HG02885 (cell line): ENCODE results near the gene CACNB4.
A peak's percentile ranks its signal among the peaks of the same experiment; 100 is the strongest.

ENCODE experiments used
- ATAC-seq: cut with Tn5 transposase; IDR thresholded peaks from one replicate; pipeline ENCODE4 v1.9.1; 2021; ENCODE audit warnings: mild to moderate bottlenecking; ENCODE audit not compliant: unreplicated experiment, poor library complexity

Gene CACNB4

DNA sequence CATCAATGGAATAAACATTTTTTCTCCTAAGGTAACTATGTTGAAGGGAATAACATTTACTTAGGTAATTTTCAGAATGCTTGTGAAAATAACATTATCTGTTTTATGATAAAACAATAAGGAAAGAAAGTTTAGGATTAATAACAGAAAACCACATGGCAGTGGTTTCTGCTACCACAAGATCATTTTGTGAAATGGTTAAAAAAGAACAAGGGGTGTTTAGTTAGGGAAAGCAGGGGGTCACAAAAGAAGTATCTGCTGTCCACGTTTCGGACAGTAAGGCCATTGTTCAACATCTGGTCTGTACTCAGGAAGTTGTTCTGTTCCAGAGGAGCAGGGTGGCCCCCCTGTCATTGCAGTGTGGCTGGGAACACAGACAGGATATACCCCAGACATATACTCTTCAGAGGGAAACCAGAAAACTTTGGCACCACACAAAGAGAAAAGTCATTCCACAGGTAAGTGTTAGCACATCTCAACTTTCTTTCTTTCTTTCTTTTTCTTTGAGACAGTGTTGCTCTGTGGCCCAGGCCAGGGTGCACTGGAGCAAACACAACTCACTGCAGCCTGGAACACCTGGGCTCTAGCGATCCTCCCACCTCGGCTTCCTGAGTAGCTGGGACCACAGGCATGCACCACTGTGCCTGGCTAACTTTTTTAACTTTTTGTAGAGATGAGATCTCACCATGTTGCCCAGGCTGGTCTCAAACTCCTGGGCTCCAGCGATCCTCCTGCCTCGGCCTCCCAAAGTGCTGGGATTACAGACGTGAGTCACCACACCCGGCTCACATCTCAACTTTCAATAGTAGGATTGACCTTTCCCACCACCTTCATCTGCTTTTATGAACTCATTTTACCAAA lies 255.8 kb downstream of the CACNB4 start:
- ATAC-seq, result peak; percentile 17

DNA sequence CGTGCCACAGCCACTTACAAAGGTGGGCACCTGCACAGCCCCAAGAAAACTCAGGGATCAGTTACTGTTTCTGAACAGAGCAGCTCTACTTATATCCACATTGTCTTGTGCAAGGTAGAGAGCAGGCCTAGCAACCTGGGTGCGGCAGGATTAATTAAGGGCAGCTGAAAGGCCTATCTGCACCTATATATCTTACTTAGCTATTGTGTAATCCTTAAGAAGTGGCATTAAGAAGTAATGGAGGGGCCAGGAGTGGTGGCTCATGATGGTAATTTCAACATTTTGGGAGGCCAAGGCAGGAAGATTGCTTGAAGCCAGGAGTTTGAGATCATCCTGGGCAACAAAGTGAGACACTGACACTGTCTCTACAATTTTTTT lies 257.8 kb downstream of the CACNB4 start:
- ATAC-seq, result no peak

DNA sequence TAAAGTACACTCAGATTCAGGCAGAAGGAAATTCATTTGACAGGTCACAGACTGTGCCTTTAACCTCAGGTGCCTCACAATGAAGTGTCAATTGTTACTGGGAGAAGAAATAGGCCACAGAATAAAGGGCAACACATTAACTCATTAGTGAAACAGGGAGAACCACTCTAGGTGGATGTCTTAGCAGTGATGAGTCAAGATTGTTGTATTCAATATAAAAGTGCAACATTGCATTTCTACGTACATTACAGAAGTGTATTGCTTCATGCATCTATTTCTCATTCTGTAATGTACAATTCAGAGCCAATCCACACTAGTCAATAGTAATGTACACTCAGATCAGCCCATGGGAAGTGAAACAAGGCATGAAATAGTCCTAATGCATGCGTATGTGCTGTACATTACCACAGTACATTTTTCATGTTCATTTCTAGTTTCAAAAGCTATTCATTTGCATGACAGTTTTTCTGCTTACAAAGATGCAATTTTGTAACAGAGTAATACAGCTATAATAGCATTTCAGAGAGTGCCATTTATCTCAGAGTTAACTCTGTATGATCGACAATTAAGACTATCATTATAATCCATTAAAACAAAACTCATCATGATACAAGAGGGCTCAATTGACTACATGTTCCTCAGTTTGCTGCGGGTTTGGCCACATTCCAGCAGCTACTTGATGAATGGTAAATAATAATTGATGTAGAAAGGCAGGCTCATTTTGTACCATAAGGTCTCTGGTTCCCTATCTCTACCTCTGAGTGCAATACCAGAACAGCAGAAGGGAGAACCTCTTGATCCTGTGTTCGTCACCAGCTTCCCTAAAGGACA lies 258.4 kb downstream of the CACNB4 start:
- ATAC-seq, result peak; percentile 99

DNA sequence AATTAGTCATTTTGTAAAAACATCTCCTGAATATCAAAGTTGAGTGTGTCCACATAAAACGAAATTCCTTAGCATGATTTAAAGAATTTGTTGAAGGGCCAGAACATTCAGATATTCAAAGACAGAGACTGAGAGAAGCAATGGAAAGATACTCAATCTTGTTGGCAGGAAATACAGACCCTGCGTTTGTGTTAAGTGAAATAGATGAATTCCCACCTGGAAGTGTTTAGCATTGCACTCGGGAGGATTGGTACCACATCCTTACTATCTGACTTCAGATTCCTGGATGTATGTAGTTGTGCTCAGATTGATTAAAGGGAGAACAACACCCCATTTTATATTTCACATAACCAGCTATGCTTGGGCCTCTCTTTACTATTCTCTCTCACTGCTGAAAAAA lies 260.9 kb downstream of the CACNB4 start:
- ATAC-seq, result no peak

DNA sequence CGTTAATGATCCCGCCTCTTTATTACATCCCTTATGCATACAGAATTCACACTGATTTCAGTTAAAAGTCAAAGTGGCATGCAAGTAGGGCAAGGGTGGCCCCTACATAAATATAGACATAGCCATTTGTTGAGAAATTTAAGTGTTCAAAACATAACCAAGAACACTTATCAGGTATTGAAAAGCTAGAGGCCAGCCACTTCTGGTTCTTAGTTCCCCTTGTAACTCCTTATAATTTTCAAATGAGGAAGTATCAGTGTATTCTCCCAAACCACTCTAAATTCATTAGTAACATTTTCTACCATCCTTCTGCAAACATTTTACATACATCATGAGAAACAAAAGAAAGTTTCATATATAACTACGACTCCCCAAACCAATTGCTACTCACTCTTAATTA lies 264.9 kb downstream of the CACNB4 start:
- ATAC-seq, result peak; percentile 80

DNA sequence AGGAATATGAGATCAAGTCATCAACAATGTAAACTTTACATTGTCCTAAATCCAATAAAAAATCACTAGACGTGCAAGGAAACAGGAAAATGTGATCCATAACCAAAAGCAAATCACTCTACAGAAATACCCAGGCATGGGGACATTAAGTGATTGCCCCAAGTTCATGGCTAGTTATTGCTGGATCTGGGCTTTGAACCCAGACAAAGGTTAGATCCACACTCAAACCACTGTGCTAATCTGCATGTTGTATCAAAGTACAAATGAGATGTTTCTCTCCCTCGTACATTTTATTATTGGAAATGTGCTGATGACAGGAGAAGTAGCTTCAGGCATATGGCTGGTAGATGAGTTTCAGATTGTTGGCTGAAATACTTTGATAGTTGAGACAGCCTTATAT lies 267.9 kb downstream of the CACNB4 start:
- no peak for ATAC-seq

DNA sequence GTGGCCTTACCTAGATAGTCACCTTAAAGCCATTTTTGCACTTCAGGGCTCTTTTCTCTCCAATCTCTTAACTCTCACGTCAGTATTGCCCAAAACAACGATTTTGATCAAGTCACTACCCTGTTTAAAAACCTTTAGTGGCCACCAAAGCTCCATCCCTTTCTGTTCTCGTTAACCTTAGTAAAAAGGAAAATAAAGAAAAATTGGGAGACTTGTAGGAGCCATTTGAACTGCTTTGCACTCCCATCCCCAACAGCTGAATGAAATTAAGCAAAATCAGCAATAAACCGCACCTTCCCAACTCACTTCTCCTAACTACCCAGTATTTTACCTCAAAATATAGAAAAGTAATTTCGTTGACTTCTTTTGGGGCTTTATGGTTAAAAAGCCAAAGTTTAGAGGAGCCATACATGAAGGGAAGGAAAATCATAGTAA lies 269.9 kb downstream of the CACNB4 start:
- ATAC-seq, result no peak

DNA sequence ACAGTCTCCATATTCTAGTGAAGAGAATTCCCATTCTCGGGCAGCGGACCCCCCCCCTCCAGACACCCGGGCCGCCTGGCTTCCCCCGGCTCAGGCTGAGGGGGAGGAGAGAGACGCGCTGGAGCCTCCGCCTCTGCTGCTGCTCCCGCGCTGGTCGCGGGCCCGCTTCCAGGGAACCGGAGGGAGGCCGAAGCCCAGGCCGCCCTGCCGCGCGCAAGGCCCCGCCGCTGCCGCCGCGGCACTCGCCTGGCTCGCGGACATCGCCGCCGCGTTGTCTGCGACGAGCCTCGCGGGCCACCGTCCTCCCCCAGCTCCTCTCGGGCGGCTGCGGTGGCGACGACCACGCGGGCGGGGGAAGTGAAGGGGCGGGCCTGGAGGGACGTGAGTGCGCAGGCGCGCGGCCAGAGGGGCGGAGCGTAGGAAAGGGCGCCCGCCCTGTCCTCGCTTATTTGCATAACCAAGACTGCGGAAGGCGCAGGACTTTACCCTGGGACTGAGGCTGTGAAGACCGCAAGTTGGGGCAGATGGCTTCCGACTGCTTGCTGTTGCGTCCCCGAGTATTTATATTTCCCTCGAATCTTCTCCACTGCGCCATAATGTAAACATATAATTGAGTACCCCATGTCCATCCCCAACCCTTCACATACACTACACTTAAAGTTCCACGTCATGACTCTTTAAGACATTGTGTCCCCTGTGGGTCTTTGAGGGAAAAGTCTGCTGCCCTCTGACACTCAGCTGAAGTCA lies 270.5 kb downstream of the CACNB4 start, which contains the start of gene ARL5A:
Gene ARL5A (minus strand): TSS at position 279 of the 747 bp plus-strand sequence. CDS start 245 bp downstream, at position 34.
- peak; percentile 94 for ATAC-seq

DNA sequence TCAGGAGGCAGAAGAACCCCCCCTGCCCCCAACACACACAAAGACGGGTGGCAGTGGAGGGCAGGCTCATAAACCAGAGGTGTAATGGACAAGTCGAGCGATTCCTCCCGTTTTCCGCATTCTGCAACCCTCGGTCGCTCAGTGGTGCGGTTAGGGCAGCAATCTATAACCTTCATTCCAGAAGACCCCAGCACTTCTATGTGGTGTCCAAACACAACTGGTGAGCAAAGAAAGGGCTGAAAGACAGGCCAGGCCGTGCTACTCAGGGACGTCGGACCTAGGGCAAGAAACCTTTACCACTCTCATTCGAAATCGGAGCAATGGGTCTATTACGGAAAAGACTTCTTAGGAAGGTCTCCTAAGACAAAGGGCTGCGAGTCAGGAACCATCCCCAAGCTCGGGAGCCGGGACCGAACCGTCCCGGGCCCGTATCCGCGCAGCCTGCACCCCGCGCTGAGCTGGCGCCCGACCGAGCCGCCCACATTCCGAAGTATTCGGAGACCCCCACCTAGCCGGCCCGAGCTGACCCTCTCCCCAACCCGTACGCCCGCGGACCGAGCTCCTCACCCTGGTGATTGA lies 271.2 kb downstream of the CACNB4 start:
- ATAC-seq, result peak; percentile 27

DNA sequence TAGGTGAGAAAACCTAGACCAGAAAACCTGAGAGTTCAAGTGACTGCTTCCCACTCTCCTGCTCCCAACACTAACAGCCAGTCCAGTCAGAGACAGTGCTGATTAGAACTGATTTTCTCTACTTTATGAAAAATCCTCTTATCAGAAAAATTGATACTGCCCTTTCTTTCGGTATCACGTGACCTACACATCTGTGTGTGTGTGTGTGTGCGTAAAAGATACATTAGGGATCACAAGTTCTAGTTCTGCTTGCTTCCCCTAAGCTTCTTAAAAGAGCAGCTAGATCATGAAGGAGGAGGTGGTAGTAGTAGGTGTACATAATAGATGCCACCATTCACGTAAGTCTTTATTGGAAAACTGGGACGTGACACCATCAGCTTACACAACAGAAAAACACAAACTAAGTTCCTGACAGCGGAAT lies 272.1 kb downstream of the CACNB4 start:
- no peak for ATAC-seq

DNA sequence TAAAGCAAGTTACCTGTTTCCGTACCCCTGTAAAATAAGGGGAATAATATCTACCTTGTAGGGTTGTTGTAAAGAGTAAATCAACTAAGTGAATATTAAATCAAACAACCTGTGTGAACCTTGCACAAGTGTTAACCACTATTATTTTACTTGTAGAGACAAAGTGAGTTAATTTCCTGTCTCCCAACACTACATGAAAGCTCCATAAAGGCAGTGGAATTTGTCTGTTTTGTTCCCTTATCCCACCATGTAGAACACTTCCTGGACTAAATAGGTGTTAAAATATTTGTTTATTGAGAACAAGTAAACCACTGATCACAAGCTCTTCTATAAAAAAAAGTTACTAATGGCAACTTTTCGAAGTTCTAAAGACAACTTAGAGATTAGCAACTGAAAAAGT lies 274.0 kb downstream of the CACNB4 start:
- ATAC-seq, result no peak

DNA sequence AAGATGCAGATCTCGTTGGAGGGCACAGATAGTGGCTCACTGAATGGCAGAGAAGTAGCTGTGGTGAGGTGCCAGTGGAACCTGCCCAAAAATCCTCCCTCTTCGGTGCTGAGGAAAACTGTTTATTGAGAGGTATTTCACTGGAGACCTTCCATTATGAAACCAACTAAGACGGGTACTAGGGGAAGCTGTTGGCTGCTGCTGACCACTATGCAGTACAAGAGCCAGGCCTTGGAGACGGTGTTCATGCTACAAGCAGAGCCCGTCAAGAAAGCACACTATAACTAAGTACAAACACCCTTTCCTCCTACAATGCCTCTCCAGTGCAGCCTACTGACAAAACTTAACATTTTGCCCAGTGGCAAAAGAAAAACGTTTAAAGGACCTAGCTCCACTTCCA lies 275.2 kb downstream of the CACNB4 start:
- ATAC-seq, result no peak

DNA sequence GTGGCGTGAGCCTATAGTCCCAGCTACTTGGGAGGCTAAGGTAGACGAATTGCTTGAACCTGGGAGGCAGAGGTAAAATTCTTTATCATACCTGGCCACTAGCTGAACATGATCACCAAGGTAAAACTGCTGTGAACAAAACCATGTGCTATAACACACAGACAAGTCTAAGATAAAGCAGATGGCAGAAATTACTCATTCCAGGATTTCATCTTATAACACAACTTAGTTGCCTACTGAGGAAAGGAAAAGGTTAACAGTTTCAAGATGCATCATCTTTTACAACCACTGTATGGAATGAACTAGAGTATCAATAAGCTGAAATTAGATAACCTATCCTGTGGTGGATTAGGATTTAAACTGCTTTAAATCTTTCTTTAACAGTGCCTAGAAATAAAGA lies 278.9 kb downstream of the CACNB4 start:
- peak; percentile 72 for ATAC-seq

DNA sequence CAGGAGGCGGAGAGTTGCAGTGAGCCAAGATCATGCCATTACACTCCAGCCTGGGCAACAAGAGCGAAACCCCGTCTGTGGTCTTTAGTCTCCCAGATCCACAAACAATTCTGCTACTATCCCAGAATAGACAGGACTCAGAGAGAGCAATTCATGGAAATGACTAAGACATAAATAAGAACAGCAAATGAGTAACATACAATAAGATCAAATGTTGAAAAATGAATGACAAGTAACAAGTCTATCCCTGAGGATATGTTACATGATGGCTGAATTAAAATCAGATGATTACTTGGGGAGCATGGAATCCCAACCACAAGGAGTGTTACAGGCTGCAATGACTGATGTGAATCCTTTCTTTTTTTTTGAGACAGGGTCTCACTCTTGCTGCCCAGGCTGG lies 280.9 kb downstream of the CACNB4 start:
- no peak for ATAC-seq

DNA sequence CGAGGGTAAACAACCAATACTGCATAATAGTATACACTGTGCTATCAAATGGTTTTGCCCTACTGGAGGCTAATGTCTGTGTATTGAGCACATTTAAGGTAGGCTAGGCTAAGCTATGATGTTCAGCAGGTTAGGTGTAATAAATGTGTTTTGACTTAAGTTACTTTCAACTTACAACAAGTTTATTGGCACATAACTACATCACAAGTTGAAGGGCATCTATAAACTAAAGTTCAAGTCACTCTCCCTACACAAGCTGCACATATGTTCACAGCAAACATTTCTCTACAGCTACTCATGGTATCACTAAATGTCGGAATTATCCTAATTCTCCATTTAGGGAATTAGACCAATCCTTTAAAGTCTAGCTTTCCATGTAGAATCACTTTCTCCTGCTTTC lies 282.0 kb downstream of the CACNB4 start:
- ATAC-seq, result no peak

DNA sequence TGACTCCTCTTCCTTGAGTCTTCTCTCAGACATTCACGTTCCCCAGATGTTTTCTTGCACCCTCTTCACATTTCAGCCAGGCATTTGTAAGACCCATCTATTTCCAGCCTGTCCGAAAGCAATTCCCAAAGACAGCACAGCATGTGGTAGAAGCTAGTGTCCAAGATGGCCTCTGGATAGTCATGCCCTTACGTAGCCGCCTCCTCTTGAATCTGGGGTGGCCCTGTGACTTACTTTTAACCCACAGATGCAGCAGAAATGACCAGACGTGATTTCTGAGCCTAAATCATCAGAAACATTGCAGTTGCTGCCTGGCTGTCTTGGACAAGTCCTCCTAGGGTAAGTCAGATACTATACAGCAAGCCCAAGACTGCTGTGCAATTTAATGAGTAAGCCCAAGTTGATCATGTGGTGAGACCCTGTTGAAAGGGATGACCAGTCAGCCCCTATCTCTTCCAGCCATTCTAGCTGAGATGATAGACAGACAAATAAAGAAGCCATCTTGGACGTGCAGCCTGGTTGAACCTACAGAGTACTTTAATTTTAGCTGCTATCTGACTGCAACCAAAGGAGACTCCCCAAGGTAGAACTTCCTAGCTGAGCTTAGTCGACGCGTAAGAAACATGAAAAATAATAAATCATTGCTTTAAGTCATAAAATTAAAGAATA lies 282.9 kb downstream of the CACNB4 start:
- ATAC-seq, result no peak

DNA sequence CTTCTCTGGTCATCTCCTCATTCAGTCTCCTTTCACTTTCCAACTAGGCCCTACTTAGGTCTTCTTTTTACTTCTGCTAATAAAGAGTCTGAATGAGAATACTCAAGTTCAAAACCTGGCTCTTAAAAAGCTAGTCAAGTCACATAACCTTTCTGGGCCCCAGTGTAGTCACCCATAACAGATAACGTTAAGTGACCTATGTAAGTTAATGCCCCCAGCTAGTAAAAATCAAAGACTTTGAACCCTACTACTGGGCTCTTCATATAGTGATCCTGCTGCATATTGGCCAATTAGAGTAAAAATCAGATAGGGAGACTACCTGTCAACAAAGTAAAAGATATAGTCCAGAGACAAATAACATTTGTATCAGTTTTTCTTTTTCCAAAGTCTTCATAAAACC lies 288.4 kb downstream of the CACNB4 start:
- ATAC-seq, result no peak

DNA sequence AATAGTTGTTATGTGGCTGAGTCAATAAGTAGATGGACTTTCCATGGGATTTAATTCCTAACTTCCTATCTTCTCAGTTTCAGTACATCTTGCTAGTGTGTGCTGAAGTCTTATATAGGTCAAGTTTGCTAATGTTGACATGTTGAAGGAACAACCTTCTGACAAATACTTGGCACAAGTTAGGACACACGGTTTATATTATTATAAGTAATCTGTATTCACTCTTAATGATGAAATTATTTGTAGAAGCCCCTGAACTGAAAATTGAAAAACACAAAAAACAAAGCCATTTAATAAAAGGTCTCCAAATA lies 289.8 kb downstream of the CACNB4 start:
- no peak for ATAC-seq

DNA sequence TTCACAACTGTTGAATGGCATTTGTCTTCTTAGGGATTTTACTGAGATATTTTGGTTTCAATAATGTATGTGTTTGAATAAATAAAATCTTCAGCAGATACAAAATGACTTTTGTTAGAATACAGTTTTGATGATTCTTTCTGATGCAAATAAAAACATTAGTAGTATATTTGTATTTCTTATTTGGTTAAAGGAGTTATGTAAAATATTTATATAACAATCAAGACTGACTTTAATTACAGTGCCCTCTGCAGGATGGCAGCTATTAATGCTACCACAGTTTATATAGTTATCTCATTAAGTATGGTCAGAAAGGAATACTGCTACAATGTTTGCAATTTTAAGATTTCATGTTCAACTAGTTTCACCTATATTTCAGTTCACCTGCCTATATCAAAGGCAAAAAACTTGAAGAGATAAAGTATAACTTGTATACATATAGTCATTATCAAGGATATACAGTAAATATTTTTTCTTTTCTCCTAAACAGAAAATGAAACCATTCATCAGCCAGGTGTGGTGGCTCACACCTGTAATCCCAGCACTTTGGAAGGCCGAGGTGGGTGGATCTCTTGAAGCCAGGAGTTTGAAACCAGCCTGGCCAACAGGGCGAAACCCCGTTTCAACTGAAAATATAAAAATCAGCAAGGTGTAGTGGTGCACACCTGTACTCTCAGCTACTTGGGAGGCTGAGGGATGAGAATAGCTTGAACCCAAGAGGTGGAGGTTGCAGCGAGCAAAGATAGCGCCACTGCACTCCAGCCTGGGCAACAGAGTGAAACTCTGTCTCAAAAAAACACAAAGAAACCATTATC lies 290.4 kb downstream of the CACNB4 start:
- no peak for ATAC-seq
